Thoracic aorta (tissue), 2 donors: Measurements from ENCODE around the gene RPL11. TPM values are rescaled to one million over a fixed set of nuclear protein-coding genes. Genes with fewer than 3 reads are reported as not detected.

Source experiments
- ATAC-seq: fragments of 150-250 bp; one replicate; pipeline ENCODE4 v1.8.0; 2017; ENCODE audit warnings: low read depth; ENCODE audit not compliant: insufficient number of reproducible peaks, low FRiP score
- DNase-seq: peaks from one replicate; pipeline ENCODE4 v3.0.0-alpha.2; 2020; ENCODE audit warnings: low spot score
- H3K27ac ChIP-seq, 2 donors: fragments of 200-600 bp; sonication (generic); 1 replicate in 1 of 2; 2 replicates in 1 of 2; pipeline ENCODE4 v1.5.1; 2016; ENCODE audit warnings: mild to moderate bottlenecking in 2 of 2, moderate library complexity in 2 of 2
- H3K27me3 ChIP-seq: fragments of 200-600 bp; sonication (generic); replicated peaks from 2 replicates; pipeline ENCODE4 v1.6.0; 2016; ENCODE audit warnings: mild to moderate bottlenecking; ENCODE audit not compliant: insufficient read depth
- H3K36me3 ChIP-seq: fragments of 200-600 bp; sonication (generic); one replicate; pipeline ENCODE4 v1.5.1; 2016
- H3K4me1 ChIP-seq, 2 donors: fragments of 200-600 bp; sonication (generic); 1 replicate in 1 of 2; 2 replicates in 1 of 2; pipeline versions ENCODE4 v1.5.1 to v1.6.0; 2016; ENCODE audit warnings: low read depth in 2 of 2, mild to moderate bottlenecking in 1 of 2; ENCODE audit not compliant: control insufficient read depth in 1 of 2
- H3K4me3 ChIP-seq: fragments of 200-600 bp; sonication (generic); 2 replicates; pipeline ENCODE4 v1.5.1; 2016; ENCODE audit warnings: mild to moderate bottlenecking
- H3K9me3 ChIP-seq: fragments of 200-600 bp; sonication (generic); 2 replicates; pipeline ENCODE4 v1.5.1; 2016
- total RNA-seq, 2 donors: library from RNA; depleted of rRNA; stranded (reverse); fragments of >200 nt; gene quantifications; one replicate each; pipeline versions ENCODE4 v1.1.0 to v1.2.3, GENCODE V29; 2016
- TF ChIP-seq, protein P1 (sequence below): fragments of 200-600 bp; sonication (generic); IDR thresholded peaks from one replicate; pipeline ENCODE4 v1.5.1; 2019; ENCODE audit warnings: antibody characterized with exemption

The RPL11 gene
- total RNA-seq, 2 donors from 2014 or later = 433 to 469 TPM

- Histone ChIP-seq H3K4me3 (peak overlapping the region; percentile 96), H3K4me1 (peaks cover 9 to 33% of the 10 kb centered on the region in 2 donors), H3K27me3 (no peaks in the 10 kb centered on the region), H3K36me3 (peaks cover 22% of the 10 kb centered on the region), H3K9me3 (no peaks in the 10 kb centered on the region), H3K27ac (peak overlapping the region; percentile 86)
- DNase-seq (no peak), ATAC-seq (no peak)
- TF ChIP-seq, protein P1, sequence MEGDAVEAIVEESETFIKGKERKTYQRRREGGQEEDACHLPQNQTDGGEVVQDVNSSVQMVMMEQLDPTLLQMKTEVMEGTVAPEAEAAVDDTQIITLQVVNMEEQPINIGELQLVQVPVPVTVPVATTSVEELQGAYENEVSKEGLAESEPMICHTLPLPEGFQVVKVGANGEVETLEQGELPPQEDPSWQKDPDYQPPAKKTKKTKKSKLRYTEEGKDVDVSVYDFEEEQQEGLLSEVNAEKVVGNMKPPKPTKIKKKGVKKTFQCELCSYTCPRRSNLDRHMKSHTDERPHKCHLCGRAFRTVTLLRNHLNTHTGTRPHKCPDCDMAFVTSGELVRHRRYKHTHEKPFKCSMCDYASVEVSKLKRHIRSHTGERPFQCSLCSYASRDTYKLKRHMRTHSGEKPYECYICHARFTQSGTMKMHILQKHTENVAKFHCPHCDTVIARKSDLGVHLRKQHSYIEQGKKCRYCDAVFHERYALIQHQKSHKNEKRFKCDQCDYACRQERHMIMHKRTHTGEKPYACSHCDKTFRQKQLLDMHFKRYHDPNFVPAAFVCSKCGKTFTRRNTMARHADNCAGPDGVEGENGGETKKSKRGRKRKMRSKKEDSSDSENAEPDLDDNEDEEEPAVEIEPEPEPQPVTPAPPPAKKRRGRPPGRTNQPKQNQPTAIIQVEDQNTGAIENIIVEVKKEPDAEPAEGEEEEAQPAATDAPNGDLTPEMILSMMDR = no peak
These were observed 784 bp downstream of the RPL11 start for GRCh38 chr1:23692308-23692871.

- no peaks in the 10 kb centered on the region for H3K27me3 ChIP-seq
- H3K36me3 ChIP-seq = peaks cover 26% of the 10 kb centered on the region
- H3K9me3 ChIP-seq = no peaks in the 10 kb centered on the region
- no peak overlapping the region for H3K4me3 ChIP-seq
- TF ChIP-seq, protein P1 = no peak
- ATAC-seq (no peak), DNase-seq (no peak)
- H3K4me1 ChIP-seq = peaks cover 9 to 33% of the 10 kb centered on the region in 2 donors
- H3K27ac ChIP-seq = no peak overlapping the region
These were observed 2.0 kb downstream of the RPL11 start for GRCh38 chr1:23693599-23693998.

DNA sequence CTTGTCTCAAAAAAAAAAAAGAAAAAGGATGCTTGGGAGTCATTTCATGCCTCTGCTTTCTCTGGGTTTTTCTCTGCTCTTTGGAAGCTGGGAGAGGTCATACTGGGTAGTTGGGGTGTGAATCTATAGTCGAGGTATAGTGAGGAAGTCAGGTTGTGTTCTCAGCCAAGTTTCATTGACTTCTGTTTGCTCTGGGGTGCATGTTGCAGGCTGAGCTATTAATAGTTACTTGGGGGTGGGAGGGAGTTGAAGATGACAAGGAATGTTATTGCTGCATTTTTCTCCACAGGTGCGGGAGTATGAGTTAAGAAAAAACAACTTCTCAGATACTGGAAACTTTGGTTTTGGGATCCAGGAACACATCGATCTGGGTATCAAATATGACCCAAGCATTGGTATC is 2.8 kb downstream of the RPL11 start:
- TF ChIP-seq, protein P1 = no peak
- H3K27me3 ChIP-seq = no peaks in the 10 kb centered on the region
- H3K9me3 ChIP-seq = no peaks in the 10 kb centered on the region
- peaks cover 9 to 33% of the 10 kb centered on the region in 2 donors for H3K4me1 ChIP-seq
- ATAC-seq (no peak), DNase-seq (no peak)
- no peak overlapping the region for H3K27ac ChIP-seq
- H3K4me3 ChIP-seq = no peak overlapping the region
- H3K36me3 ChIP-seq = peaks cover 26% of the 10 kb centered on the region

DNA sequence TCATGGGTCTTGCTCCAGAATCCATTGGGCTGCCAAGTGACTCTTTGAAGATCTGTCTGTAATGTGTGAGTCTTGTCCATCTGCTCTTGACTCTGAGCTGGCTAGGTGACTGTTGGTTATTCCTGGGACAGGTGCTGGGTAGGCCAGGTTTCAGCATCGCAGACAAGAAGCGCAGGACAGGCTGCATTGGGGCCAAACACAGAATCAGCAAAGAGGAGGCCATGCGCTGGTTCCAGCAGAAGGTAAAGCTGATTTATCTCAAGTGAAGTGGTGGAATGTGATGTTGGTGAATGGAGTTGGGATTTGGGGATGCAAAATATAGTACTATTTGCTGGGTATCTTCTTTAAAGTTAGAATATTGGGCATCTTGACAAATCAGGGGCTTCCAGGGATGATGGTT is 4.1 kb downstream of the RPL11 start:
- no peaks in the 10 kb centered on the region for H3K27me3 ChIP-seq
- no peaks in the 10 kb centered on the region for H3K9me3 ChIP-seq
- peaks cover 9 to 33% of the 10 kb centered on the region in 2 donors for H3K4me1 ChIP-seq
- no peak overlapping the region for H3K4me3 ChIP-seq
- TF ChIP-seq, protein P1 = no peak
- no peak for DNase-seq
- ATAC-seq = no peak
- no peak overlapping the region for H3K27ac ChIP-seq
- H3K36me3 ChIP-seq = peaks cover 29% of the 10 kb centered on the region

DNA sequence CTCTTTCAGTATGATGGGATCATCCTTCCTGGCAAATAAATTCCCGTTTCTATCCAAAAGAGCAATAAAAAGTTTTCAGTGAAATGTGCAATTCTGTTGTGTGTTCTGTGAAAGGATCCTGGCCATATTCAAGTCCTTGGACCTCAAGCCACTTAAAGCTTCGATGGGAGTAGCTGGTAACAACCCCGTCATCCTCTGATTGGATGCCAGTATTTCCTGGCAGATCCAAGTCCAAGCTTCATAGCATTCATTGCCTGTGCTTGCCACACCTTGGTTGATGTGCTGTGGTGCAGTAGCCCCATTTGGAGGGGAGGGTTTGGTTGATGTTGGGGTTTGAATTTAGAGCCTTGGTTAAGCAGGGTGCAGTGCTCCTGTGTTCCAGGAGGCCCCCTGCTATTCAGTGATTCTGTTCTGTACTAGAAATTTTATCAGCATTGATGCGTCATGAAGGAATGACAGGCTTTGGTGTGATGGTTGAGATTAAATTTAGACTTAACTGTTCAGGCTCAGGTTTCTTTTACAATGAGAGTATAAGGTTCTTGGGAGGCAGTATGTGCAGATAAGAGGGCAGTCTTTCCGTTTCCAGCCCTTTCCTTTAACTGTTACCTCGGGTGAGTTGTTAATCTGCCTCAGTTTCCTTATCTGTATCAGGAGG is 4.9 kb downstream of the RPL11 start:
- TF ChIP-seq, protein P1 = no peak
- peaks cover 34% of the 10 kb centered on the region for H3K36me3 ChIP-seq
- no peak for DNase-seq
- no peak for ATAC-seq
- no peak overlapping the region for H3K27ac ChIP-seq
- H3K27me3 ChIP-seq = no peaks in the 10 kb centered on the region
- no peaks in the 10 kb centered on the region for H3K9me3 ChIP-seq
- H3K4me1 ChIP-seq = peaks cover 9 to 33% of the 10 kb centered on the region in 2 donors
- H3K4me3 ChIP-seq = no peak overlapping the region
